ENCODE data around the gene CCDC112. TPM values are rescaled to one million over a fixed set of nuclear protein-coding genes. Genes with fewer than 3 reads are reported as not detected.

The CCDC112 gene
- total RNA-seq, 1 donor from 2014 or later: 7.4 TPM

DNA sequence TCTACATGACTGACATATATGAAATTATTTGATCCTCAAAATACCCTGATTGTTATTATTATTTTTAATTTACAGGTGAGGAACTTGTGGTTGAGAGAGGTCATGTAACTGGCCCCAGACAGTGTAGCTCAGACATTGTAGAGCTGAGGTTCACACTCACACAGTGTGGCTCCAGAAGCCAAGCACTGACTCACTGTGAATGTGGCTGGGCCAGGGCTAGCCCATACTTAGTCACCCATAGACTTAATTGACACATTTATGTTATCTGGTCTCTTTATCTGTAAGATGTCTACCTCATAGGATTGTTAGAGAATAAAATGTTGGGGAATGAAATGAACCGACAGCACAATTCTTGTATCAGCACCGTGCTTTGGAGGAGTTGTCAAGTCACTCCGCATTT, 24.9 kb upstream of the CCDC112 start:
- no peaks in the 10 kb centered on the region for H3K9me3 ChIP-seq
- DNase-seq: no peak
- no peaks in the 10 kb centered on the region for H3K36me3 ChIP-seq
- H3K4me3 ChIP-seq: no peak overlapping the region
- no peaks in the 10 kb centered on the region for H3K27me3 ChIP-seq (ENCODE audit: low read depth)
- no peak for ATAC-seq
- TF ChIP-seq CTCF (IDR thresholded peaks at IDR 0.05): no peak
- H3K4me1 ChIP-seq: no peaks in the 10 kb centered on the region
- H3K27ac ChIP-seq: no peak overlapping the region
- intact Hi-C loops (cut with DNase I): no loop called here

DNA sequence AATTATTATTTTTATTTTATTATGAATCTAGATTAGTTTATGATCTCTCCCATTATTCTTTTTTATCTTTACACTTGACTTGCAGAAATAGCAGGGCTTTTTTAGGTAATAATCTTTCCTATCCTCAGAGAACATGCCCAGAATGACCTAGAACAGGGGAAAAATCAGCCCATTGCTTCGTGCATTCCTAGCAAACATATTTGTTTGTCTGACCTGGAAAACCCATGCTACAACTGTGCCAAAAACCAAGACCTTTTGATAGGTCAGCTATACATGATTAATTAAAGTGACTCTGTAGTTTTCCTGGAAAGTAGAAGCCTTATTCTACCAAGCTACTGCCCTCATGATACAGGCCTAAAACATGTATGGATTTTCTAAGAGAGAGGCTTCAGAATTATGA, 24.1 kb upstream of the CCDC112 start:
- no peak for ATAC-seq
- no peaks in the 10 kb centered on the region for H3K4me1 ChIP-seq
- no peak for DNase-seq
- no peaks in the 10 kb centered on the region for H3K27me3 ChIP-seq (ENCODE audit: low read depth)
- H3K9me3 ChIP-seq: no peaks in the 10 kb centered on the region
- intact Hi-C loops (cut with DNase I): no loop called here
- H3K27ac ChIP-seq: no peak overlapping the region
- TF ChIP-seq CTCF (IDR thresholded peaks at IDR 0.05): no peak
- no peak overlapping the region for H3K4me3 ChIP-seq
- no peaks in the 10 kb centered on the region for H3K36me3 ChIP-seq

- no peak for DNase-seq
- Histone ChIP-seq H3K9me3 (no peaks in the 10 kb centered on the region), H3K27me3 (ENCODE audit: low read depth) (no peaks in the 10 kb centered on the region), H3K27ac (no peak overlapping the region), H3K4me1 (no peaks in the 10 kb centered on the region), H3K36me3 (no peaks in the 10 kb centered on the region), H3K4me3 (no peak overlapping the region)
- intact Hi-C loops (cut with DNase I): no loop called here
- no peak for TF ChIP-seq CTCF (IDR thresholded peaks at IDR 0.05)
- ATAC-seq: no peak
These were observed 23.6 kb upstream of the CCDC112 start for GRCh38 chr5:115320006-115320405.

- H3K4me3 ChIP-seq: no peak overlapping the region
- no peaks in the 10 kb centered on the region for H3K27me3 ChIP-seq (ENCODE audit: low read depth)
- no peak for ATAC-seq
- no peak overlapping the region for H3K27ac ChIP-seq
- no peak for TF ChIP-seq CTCF (IDR thresholded peaks at IDR 0.05)
- no peaks in the 10 kb centered on the region for H3K9me3 ChIP-seq
- intact Hi-C loops (cut with DNase I): no loop called here
- no peaks in the 10 kb centered on the region for H3K36me3 ChIP-seq
- DNase-seq: no peak
- H3K4me1 ChIP-seq: no peaks in the 10 kb centered on the region
These were observed 22.6 kb upstream of the CCDC112 start for GRCh38 chr5:115319007-115319406.

DNA sequence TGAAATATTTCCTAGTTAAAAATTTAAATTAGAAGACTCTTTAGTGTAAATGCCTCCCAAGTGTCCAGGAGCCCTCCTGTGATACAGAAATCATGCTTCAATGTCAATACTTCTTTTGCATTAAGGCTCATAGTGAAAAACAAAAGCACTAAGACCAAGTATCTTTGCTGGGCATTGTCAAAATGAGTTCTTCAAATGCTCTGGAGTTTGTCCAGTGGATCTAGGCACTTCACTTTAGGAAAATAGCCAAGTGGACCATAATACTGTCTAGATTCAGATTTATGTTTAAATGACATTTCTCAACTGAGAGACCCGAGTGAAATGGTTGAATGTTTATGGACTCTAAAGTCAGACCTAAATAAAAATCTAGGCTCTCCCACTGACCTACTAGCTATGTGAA, 21.3 kb upstream of the CCDC112 start:
- H3K27me3 ChIP-seq (ENCODE audit: low read depth): no peaks in the 10 kb centered on the region
- intact Hi-C loops (cut with DNase I): no loop called here
- ATAC-seq: no peak
- no peak overlapping the region for H3K4me3 ChIP-seq
- no peaks in the 10 kb centered on the region for H3K36me3 ChIP-seq
- no peaks in the 10 kb centered on the region for H3K9me3 ChIP-seq
- DNase-seq: no peak
- H3K4me1 ChIP-seq: no peaks in the 10 kb centered on the region
- no peak overlapping the region for H3K27ac ChIP-seq
- no peak for TF ChIP-seq CTCF (IDR thresholded peaks at IDR 0.05)

- ATAC-seq: no peak
- Histone ChIP-seq H3K36me3 (no peaks in the 10 kb centered on the region), H3K9me3 (no peaks in the 10 kb centered on the region), H3K27ac (no peak overlapping the region), H3K27me3 (ENCODE audit: low read depth) (no peaks in the 10 kb centered on the region), H3K4me3 (no peak overlapping the region), H3K4me1 (no peaks in the 10 kb centered on the region)
- intact Hi-C loops (cut with DNase I): no loop called here
- no peak for TF ChIP-seq CTCF (IDR thresholded peaks at IDR 0.05)
- DNase-seq: no peak
These were observed 20.9 kb upstream of the CCDC112 start for GRCh38 chr5:115317320-115317719.

Data from lower lobe of right lung (tissue), 2 donors.